ENCODE data around the gene ETF1. TPM values are rescaled to one million over a fixed set of nuclear protein-coding genes. Genes with fewer than 3 reads are reported as not detected.

Gene ETF1
- 71.3 and 76.0 TPM in 2 replicates for total RNA-seq

GRCh38 chr5:138542956-138543729 is at the start of gene ETF1:
ETF1 (minus strand) TSS chr5:138543236; CDS start chr5:138542918, 318 bp downstream.
- DNase-seq (ENCODE audit: low read depth in 2 of 2), result peak; percentile 100

- no peak for DNase-seq (ENCODE audit: low read depth in 2 of 2)
Measured at GRCh38 chr5:138588013-138588788, 45.2 kb upstream of the ETF1 start.

GRCh38 chr5:138585157-138585556 is 42.1 kb upstream of the ETF1 start:
- no peak for DNase-seq (ENCODE audit: low read depth in 2 of 2)

GRCh38 chr5:138583984-138584637 is 41.1 kb upstream of the ETF1 start:
- no peak for DNase-seq (ENCODE audit: low read depth in 2 of 2)

GRCh38 chr5:138582959-138583358 is 39.9 kb upstream of the ETF1 start:
- DNase-seq (ENCODE audit: low read depth in 2 of 2), result no peak

GRCh38 chr5:138580777-138581176 is 37.7 kb upstream of the ETF1 start:
- DNase-seq (ENCODE audit: low read depth in 2 of 2), result no peak

- DNase-seq (ENCODE audit: low read depth in 2 of 2), result no peak
Measured at GRCh38 chr5:138580001-138580400, 37.0 kb upstream of the ETF1 start.

- DNase-seq (ENCODE audit: low read depth in 2 of 2), result no peak
Measured at GRCh38 chr5:138579517-138579863, 36.5 kb upstream of the ETF1 start.

GRCh38 chr5:138577452-138577851 is 34.4 kb upstream of the ETF1 start:
- DNase-seq (ENCODE audit: low read depth in 2 of 2), result no peak

GRCh38 chr5:138575194-138576015 is 32.4 kb upstream of the ETF1 start, which contains the start of gene HSPA9:
HSPA9 (minus strand) TSS chr5:138575401; CDS start chr5:138575318, 83 bp downstream.
- DNase-seq (ENCODE audit: low read depth in 2 of 2), result peak; percentile 100

- DNase-seq (ENCODE audit: low read depth in 2 of 2), result peak in 1 of 2 donors; percentile 40
Measured at GRCh38 chr5:138574744-138575193, 31.7 kb upstream of the ETF1 start.

- peak in 1 of 2 donors; percentile 50 for DNase-seq (ENCODE audit: low read depth in 2 of 2)
Measured at GRCh38 chr5:138573949-138574670, 31.1 kb upstream of the ETF1 start.

GRCh38 chr5:138573223-138573622 is 30.2 kb upstream of the ETF1 start:
- DNase-seq (ENCODE audit: low read depth in 2 of 2), result no peak

GRCh38 chr5:138570871-138571270 is 27.8 kb upstream of the ETF1 start:
- DNase-seq (ENCODE audit: low read depth in 2 of 2), result no peak

GRCh38 chr5:138569782-138570181 is 26.7 kb upstream of the ETF1 start:
- no peak for DNase-seq (ENCODE audit: low read depth in 2 of 2)

GRCh38 chr5:138568061-138568824 is 25.2 kb upstream of the ETF1 start:
- DNase-seq (ENCODE audit: low read depth in 2 of 2), result no peak

- DNase-seq (ENCODE audit: low read depth in 2 of 2), result no peak
Measured at GRCh38 chr5:138566792-138567191, 23.8 kb upstream of the ETF1 start.

- DNase-seq (ENCODE audit: low read depth in 2 of 2), result no peak
Measured at GRCh38 chr5:138565100-138565821, 22.2 kb upstream of the ETF1 start.

GRCh38 chr5:138564242-138564641 is 21.2 kb upstream of the ETF1 start:
- DNase-seq (ENCODE audit: low read depth in 2 of 2), result no peak

Measured in lung microvascular endothelial cell (primary cell).